ENCODE results near the gene PLXNC1.
"Not testable (repeated sequence)": the region's sequence is repeated elsewhere in the genome, so short reads cannot be mapped to it uniquely, and the experiment has no call there.

The PLXNC1 gene

GRCh38 chr12:94297876-94298505, 149.6 kb downstream of the PLXNC1 start:
- DNase-seq (ENCODE audit: low read depth): no peak

- no peak for DNase-seq (ENCODE audit: low read depth)
Observed at GRCh38 chr12:94299846-94300245, 151.5 kb downstream of the PLXNC1 start.

GRCh38 chr12:94304012-94304411, 155.6 kb downstream of the PLXNC1 start:
- DNase-seq (ENCODE audit: low read depth): no peak

- no peak for DNase-seq (ENCODE audit: low read depth)
Observed at GRCh38 chr12:94304566-94305061, 156.2 kb downstream of the PLXNC1 start.

GRCh38 chr12:94305130-94305957, 157.0 kb downstream of the PLXNC1 start:
- DNase-seq (ENCODE audit: low read depth): no peak

GRCh38 chr12:94308612-94309011, 160.2 kb downstream of the PLXNC1 start:
- DNase-seq (ENCODE audit: low read depth): no peak

- DNase-seq (ENCODE audit: low read depth): no peak
Observed at GRCh38 chr12:94309373-94309772, 161.0 kb downstream of the PLXNC1 start.

- DNase-seq (ENCODE audit: low read depth): no peak
Observed at GRCh38 chr12:94312378-94312777, 164.0 kb downstream of the PLXNC1 start.

GRCh38 chr12:94316600-94316999, 168.2 kb downstream of the PLXNC1 start:
- not testable (repeated sequence) for DNase-seq (ENCODE audit: low read depth)

GRCh38 chr12:94318181-94318580, 169.8 kb downstream of the PLXNC1 start:
- DNase-seq (ENCODE audit: low read depth): no peak

- DNase-seq (ENCODE audit: low read depth): no peak
Observed at GRCh38 chr12:94320109-94320508, 171.7 kb downstream of the PLXNC1 start.

GRCh38 chr12:94322346-94322745, 174.0 kb downstream of the PLXNC1 start:
- DNase-seq (ENCODE audit: low read depth): no peak

- no peak for DNase-seq (ENCODE audit: low read depth)
Observed at GRCh38 chr12:94326234-94326633, 177.9 kb downstream of the PLXNC1 start.

GRCh38 chr12:94326727-94327126, 178.3 kb downstream of the PLXNC1 start:
- DNase-seq (ENCODE audit: low read depth): no peak

- no peak for DNase-seq (ENCODE audit: low read depth)
Observed at GRCh38 chr12:94327809-94328208, 179.4 kb downstream of the PLXNC1 start.

GRCh38 chr12:94329366-94329765, 181.0 kb downstream of the PLXNC1 start:
- no peak for DNase-seq (ENCODE audit: low read depth)

- DNase-seq (ENCODE audit: low read depth): no peak
Observed at GRCh38 chr12:94333396-94333795, 185.0 kb downstream of the PLXNC1 start.

- DNase-seq (ENCODE audit: low read depth): no peak
Observed at GRCh38 chr12:94336211-94336925, 188.0 kb downstream of the PLXNC1 start.

- DNase-seq (ENCODE audit: low read depth): no peak
Observed at GRCh38 chr12:94338006-94338794, 189.8 kb downstream of the PLXNC1 start.

- no peak for DNase-seq (ENCODE audit: low read depth)
Observed at GRCh38 chr12:94340573-94340972, 192.2 kb downstream of the PLXNC1 start.

- no peak for DNase-seq (ENCODE audit: low read depth)
Observed at GRCh38 chr12:94353130-94353529, 204.8 kb downstream of the PLXNC1 start.
